Heart left ventricle (tissue), 13 donors: ENCODE data around the gene CHD1L.

Experiments
- POLR2A ChIP-seq, 2 donors: fragments of 450-650 bp; IDR thresholded peaks; one replicate each; pipeline ENCODE4 v1.6.1; 2017; ENCODE audit warnings: antibody characterized with exemption in 2 of 2, mild to moderate bottlenecking in 2 of 2, moderate library complexity in 2 of 2
- TF ChIP-seq, protein P1 (sequence below), 12 donors: fragments of 200-600 bp; sonication (generic) in 4 of 12; IDR thresholded peaks; one replicate each; pipeline versions ENCODE4 v1.5.0 to v1.8.0; 2018 to 2022; ENCODE audit warnings: antibody characterized with exemption in 12 of 12, mild to moderate bottlenecking in 5 of 12
- donor health status: ischemic (EF 13 %, LVEDD 7.1; RV severe dilation, severe dysfunction).
- donor health status: DM: no; HTN: yes; CAD: no.
- donor health status: DM: no; HTN: no; CAD: no.
- donor health status: ischemic (EF 25% LVEDD 6.9; RV normal size, moderate dysfunction).
- donor health status: ischemic (EF 25% LVEDD 5.7; RV mildly dilated, moderate dysfunction).
- donor health status: ischemic (EF 35%, LVEDD 5.7; RV mildly dilated, moderate dysfunction).
- donor health status: nonischemic (EF 11% LVEDD 7.7; RV severe dilation, severe dysfunction).
- donor health status: DM: yes; HTN: yes; CAD: no.
- donor health status: PGD.
- donor health status: ischemic (EF 29% LVEDD 5.4; RV normal size, mild dysfunction).
- donor health status: nonischemic (EF 23%, LVEDD 6.1; RV moderate dilation, normal function).

DNA sequence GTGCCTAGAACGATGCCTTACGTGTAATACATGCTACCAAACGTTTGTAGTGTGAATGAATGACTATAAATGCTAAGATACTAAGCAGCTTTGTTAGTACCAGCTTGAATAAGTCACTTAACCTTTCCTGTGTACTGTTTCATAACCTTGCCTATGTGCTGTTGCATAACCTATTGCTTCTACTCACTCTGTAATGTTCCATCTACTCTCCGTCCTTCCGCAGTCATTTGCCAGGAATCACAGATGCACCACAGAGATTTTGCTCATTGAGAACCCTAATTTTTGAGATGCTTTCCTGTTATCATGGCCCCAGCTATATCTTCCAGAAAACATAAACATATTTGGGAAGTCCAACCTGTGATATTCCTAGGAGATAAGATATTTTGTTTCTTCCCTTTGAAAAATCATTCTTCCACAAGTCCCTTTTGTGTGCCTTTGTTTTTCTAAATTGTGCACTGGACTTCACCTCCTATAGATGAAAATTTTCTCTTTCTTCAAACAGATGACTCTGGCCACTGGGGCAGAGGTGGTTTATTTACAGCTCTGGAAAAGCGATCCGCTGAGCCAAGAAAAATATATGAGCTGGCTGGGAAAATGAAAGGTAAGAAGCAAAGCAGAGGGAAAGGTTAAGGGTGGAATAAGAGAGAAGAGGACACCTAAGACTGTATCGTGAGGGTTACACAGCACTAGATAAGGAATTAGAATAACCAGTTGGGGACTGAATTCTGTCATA is 44.8 kb downstream of the CHD1L start:
- TF ChIP-seq, protein P1, sequence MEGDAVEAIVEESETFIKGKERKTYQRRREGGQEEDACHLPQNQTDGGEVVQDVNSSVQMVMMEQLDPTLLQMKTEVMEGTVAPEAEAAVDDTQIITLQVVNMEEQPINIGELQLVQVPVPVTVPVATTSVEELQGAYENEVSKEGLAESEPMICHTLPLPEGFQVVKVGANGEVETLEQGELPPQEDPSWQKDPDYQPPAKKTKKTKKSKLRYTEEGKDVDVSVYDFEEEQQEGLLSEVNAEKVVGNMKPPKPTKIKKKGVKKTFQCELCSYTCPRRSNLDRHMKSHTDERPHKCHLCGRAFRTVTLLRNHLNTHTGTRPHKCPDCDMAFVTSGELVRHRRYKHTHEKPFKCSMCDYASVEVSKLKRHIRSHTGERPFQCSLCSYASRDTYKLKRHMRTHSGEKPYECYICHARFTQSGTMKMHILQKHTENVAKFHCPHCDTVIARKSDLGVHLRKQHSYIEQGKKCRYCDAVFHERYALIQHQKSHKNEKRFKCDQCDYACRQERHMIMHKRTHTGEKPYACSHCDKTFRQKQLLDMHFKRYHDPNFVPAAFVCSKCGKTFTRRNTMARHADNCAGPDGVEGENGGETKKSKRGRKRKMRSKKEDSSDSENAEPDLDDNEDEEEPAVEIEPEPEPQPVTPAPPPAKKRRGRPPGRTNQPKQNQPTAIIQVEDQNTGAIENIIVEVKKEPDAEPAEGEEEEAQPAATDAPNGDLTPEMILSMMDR (IDR thresholded peaks at IDR 0.05), result no peak
- TF ChIP-seq POLR2A (IDR thresholded peaks at IDR 0.05), result no peak
